IPS DF 6.9 (cell line): ENCODE measurements around the gene TJP2.

ENCODE experiments used
- DNase-seq: peaks from one replicate; pipeline ENCODE4 v3.0.0-alpha.2; 2013; ENCODE audit warnings: low read depth, low spot score
- H3K27ac ChIP-seq: one replicate; pipeline ENCODE4 v1.5.1; 2013; ENCODE audit warnings: low read length, control low read depth
- H3K27me3 ChIP-seq: 2 replicates; pipeline ENCODE4 v1.6.1; 2013; ENCODE audit warnings: mild to moderate bottlenecking, low read length; ENCODE audit not compliant: control insufficient read depth, insufficient read depth
- H3K36me3 ChIP-seq: 2 replicates; pipeline ENCODE4 v1.6.1; 2013; ENCODE audit warnings: low read length; ENCODE audit not compliant: control insufficient read depth, insufficient read depth
- H3K4me1 ChIP-seq: 2 replicates; pipeline ENCODE4 v1.6.1; 2013; ENCODE audit warnings: low read length; ENCODE audit not compliant: control insufficient read depth, insufficient read depth
- H3K4me3 ChIP-seq: 2 replicates; pipeline ENCODE4 v1.5.1; 2013; ENCODE audit warnings: mild to moderate bottlenecking, low read length
- H3K9me3 ChIP-seq: 2 replicates; pipeline ENCODE4 v1.6.1; 2013; ENCODE audit warnings: low read length, inconsistent platforms; ENCODE audit not compliant: control insufficient read depth, insufficient read depth
- WGBS: extraction: QIAGEN DNeasy Blood & Tissue Kit; methylation state at CpG from one replicate; pipeline ENCODE4 v1.1.7; 2013; ENCODE audit warnings: mixed read lengths, missing lambda C conversion rate; ENCODE audit not compliant: insufficient read length, insufficient coverage; 5-methylcytosine and 5-hydroxymethylcytosine counted together

TJP2 gene

DNA sequence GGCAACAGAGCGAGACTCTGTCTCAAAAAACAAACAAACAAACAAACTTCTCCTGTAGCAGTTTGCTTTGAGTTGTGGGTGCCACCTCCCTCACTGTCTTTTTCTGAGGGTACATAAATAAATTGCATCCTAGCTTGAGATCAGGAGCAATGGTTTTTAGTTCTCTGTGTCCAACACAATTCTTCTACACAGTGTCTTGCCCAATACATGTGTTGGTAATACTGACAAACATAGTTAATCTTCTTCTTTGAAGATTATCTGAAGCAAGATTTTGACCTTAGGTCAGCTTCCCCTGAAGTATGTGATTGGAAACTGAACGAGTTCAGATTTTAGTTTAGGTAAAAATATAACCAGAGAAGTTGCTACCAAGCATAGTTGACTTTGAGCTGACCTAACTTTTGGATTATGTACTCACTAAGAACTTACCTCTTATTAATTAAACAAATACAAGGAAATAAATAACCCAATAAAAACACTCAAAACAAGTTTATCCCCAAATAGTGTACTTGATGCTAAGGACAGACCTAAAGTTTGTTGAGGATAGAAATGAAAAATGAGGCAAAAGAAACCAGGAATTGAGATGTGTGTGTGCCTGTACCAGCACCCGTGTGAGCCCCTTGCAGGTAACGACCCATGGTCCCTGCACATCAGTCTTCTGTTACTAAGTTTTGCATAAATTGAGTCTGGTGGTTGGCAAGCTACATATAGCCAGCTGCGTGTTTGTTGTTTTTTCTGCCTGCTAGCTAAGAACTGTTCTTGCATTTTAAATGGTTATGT is 16.2 kb downstream of the TJP2 start:
- no peaks in the 10 kb centered on the region for H3K27me3 ChIP-seq
- no peaks in the 10 kb centered on the region for H3K4me1 ChIP-seq
- H3K36me3 ChIP-seq: no peaks in the 10 kb centered on the region; the same call in 1 of the 2 replicates
- no peaks in the 10 kb centered on the region for H3K9me3 ChIP-seq
- no CpG with 5 or more reads among the region's 5 CpGs for WGBS
- no peak overlapping the region for H3K27ac ChIP-seq
- no peak for DNase-seq
- H3K4me3 ChIP-seq: no peak overlapping the region

- H3K4me1 ChIP-seq: no peaks in the 10 kb centered on the region
- H3K4me3 ChIP-seq: no peak overlapping the region
- no CpG with 5 or more reads among the region's 1 CpG for WGBS
- H3K9me3 ChIP-seq: no peaks in the 10 kb centered on the region
- H3K27me3 ChIP-seq: no peaks in the 10 kb centered on the region
- no peak for DNase-seq
- H3K27ac ChIP-seq: no peak overlapping the region
- H3K36me3 ChIP-seq: no peaks in the 10 kb centered on the region; the same call in 1 of the 2 replicates
These were observed 16.7 kb downstream of the TJP2 start for GRCh38 chr9:69190863-69191181.

- H3K36me3 ChIP-seq: no peaks in the 10 kb centered on the region; the same call in 1 of the 2 replicates
- no peaks in the 10 kb centered on the region for H3K27me3 ChIP-seq
- H3K4me1 ChIP-seq: no peaks in the 10 kb centered on the region
- no peak overlapping the region for H3K4me3 ChIP-seq
- DNase-seq: no peak
- no CpG with 5 or more reads among the region's 3 CpGs for WGBS
- no peak overlapping the region for H3K27ac ChIP-seq
- H3K9me3 ChIP-seq: no peaks in the 10 kb centered on the region
These were observed 17.2 kb downstream of the TJP2 start for GRCh38 chr9:69191231-69191630.

DNA sequence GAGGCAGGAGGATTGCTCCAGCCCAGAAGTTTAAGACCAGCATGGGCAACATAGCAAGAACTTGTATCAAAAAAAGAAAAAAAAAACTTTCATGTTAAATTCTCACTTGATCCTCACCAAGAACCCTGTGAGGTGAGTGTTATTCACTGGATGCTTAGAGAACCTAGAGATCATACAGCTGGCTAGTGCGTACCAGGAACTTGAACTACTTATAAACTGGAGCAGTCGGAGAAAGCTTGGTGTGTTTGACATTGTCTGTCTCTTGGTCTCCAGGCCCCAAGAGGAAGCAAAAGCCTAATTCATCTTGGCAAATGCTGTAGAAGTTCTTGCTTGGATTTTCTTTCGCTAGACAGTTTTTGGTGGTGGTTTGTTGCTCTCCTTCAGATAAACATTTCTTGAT is 18.1 kb downstream of the TJP2 start:
- Histone ChIP-seq H3K27me3 (no peaks in the 10 kb centered on the region), H3K36me3 (no peaks in the 10 kb centered on the region; the same call in 1 of the 2 replicates), H3K9me3 (no peaks in the 10 kb centered on the region), H3K4me3 (no peak overlapping the region), H3K27ac (no peak overlapping the region), H3K4me1 (no peaks in the 10 kb centered on the region)
- WGBS: no CpG with 5 or more reads among the region's 3 CpGs
- no peak for DNase-seq

DNA sequence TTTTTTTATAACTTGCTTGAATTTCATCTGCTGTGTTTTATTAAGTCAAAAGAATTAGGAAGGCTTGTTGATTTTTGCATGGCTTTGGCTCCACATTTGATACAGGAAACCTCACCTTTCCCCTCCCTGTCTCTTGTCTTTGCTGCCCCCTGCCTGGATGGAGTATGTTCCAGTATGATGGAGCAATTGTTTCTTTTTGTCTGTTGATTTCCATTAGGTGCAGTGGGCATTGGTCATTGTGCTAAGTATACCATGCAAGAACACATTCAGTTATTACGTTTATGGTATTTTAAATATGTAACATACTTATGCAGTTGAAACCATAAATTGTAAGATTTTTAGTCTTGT is 19.6 kb downstream of the TJP2 start:
- DNase-seq: no peak
- Histone ChIP-seq H3K27ac (no peak overlapping the region), H3K4me1 (no peaks in the 10 kb centered on the region), H3K9me3 (no peaks in the 10 kb centered on the region), H3K27me3 (no peaks in the 10 kb centered on the region), H3K36me3 (no peaks in the 10 kb centered on the region; the same call in 1 of the 2 replicates), H3K4me3 (no peak overlapping the region)
- no CpG with 5 or more reads among the region's 1 CpG for WGBS

GRCh38 chr9:69194702-69195418 is 20.8 kb downstream of the TJP2 start:
- Histone ChIP-seq H3K27me3 (no peaks in the 10 kb centered on the region), H3K4me1 (0 out of 2 replicates have a peak, but pooled peaks cover 1% of the 10 kb centered on the region), H3K27ac (no peak overlapping the region), H3K9me3 (no peaks in the 10 kb centered on the region), H3K36me3 (no peaks in the 10 kb centered on the region; the same call in 1 of the 2 replicates), H3K4me3 (no peak overlapping the region)
- no peak for DNase-seq
- no CpG with 5 or more reads among the region's 5 CpGs for WGBS

GRCh38 chr9:69195668-69196067 is 21.6 kb downstream of the TJP2 start:
- Histone ChIP-seq H3K36me3 (no peaks in the 10 kb centered on the region; the same call in 1 of the 2 replicates), H3K4me1 (0 out of 2 replicates have a peak, but pooled peaks cover 1% of the 10 kb centered on the region), H3K27ac (no peak overlapping the region), H3K27me3 (no peaks in the 10 kb centered on the region), H3K9me3 (no peaks in the 10 kb centered on the region), H3K4me3 (no peak overlapping the region)
- WGBS: no CpG with 5 or more reads among the region's 3 CpGs
- DNase-seq: no peak

DNA sequence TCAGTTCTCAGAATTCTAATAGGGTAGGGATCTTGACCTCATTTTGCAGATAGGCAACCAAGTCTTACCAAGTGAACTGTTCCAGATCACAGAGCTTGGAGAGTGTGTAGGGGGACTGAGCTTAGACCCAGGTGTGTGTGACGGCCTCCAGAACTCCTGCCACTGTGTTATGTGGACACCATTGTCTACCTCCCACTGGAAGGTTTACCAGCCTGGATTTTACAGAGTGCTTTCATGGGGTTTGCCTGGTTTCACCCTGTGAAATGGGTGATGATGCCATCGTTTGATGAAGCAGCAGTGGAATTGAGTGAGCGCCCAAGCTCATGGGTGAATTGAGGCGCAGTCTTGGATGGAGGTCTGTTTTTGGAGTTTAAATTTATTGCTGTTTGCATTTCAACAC is 23.6 kb downstream of the TJP2 start:
- WGBS: no CpG with 5 or more reads among the region's 4 CpGs
- Histone ChIP-seq H3K9me3 (no peaks in the 10 kb centered on the region), H3K27ac (no peak overlapping the region), H3K36me3 (no peaks in the 10 kb centered on the region; the same call in 1 of the 2 replicates), H3K4me3 (no peak overlapping the region), H3K27me3 (no peaks in the 10 kb centered on the region), H3K4me1 (0 out of 2 replicates have a peak, but pooled peaks cover 1% of the 10 kb centered on the region)
- DNase-seq: no peak

DNA sequence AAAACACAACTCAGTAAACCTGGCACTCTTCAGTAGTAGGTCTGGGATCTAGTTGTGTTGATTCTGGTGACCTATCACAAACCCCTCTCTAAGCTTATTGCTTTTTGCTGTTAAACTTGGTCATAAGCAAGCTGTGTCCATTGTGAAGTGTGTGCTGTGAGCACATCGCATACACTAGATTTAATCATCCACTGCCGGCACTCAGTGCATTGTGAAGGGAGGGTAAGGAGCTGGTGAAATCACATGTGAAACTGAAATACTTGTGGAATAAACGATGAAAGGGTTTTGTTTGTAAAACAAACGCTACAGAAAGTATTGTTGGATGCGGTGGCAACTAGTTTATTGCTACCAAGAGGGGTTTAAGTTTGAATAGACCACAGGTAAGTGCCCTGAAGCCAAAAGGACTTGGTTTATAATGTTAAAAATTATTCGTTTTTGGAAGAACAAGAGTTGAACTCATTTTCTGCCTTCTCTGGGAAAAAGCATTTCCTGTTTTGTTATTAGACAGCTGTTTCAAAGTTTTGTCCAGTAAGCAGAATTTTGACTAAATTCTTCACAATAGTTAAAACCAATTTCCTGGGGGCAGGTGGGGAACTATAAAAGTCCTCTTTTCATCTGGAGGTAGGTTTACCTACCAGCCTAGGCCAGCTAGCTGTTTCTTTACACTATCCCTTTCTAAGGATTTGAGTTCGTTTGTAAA is 24.6 kb downstream of the TJP2 start:
- H3K4me3 ChIP-seq: no peak overlapping the region
- 100% methylated on average over 3 of the region's 7 CpGs for WGBS
- H3K27ac ChIP-seq: no peak overlapping the region
- 0 out of 2 replicates have a peak, but pooled peaks cover 1% of the 10 kb centered on the region for H3K4me1 ChIP-seq
- H3K9me3 ChIP-seq: no peaks in the 10 kb centered on the region
- no peak for DNase-seq
- no peaks in the 10 kb centered on the region for H3K27me3 ChIP-seq
- H3K36me3 ChIP-seq: no peaks in the 10 kb centered on the region; the same call in 1 of the 2 replicates

DNA sequence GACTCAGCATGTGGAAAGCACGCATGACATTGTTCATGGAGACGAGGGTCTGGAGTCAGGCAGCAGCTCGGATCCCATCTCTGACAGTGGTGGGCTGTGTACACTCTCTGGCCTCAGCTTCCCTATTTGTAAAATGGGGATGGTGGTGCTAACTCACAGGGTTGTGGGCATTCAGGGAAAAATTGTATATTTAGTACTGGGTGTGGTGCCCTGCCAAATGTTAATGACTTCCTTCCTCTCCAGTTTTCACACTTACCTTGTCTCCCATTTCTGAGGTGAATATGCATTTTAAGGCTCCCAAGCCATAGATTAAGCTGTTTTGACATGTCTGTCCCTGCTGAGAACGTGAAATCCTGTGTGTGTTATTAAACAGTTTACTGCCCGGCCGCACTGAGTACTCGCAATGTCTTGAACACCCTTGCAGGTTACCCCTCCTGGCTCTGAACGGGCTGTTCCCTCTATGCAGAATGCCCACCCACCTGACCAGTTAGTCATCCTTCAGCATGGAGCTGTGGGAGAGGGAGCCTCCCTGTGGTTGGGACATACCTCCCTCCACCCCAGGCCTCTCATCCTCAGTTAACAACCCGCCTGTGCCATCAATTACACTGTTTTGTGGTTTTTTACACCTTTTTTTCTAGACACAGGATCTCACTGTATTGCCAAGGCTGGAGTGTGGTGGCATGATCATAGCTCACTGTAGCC is 25.8 kb downstream of the TJP2 start:
- DNase-seq: no peak
- Histone ChIP-seq H3K27ac (no peak overlapping the region), H3K27me3 (no peaks in the 10 kb centered on the region), H3K36me3 (no peaks in the 10 kb centered on the region), H3K4me1 (peaks cover 1% of the 10 kb centered on the region; the same call in 1 of the 2 replicates), H3K9me3 (no peaks in the 10 kb centered on the region), H3K4me3 (no peak overlapping the region)
- no CpG with 5 or more reads among the region's 9 CpGs for WGBS
